Karpas-422 (cell line): ENCODE data around the gene GPR87. TPM values are rescaled to one million over a fixed set of nuclear protein-coding genes. Genes with fewer than 3 reads are reported as not detected.
A peak's percentile ranks its signal among the peaks of the same experiment; 100 is the strongest.

Source experiments
- DNase-seq: peaks from one replicate; pipeline ENCODE4 v3.0.0-alpha.2; 2015
- H2AFZ ChIP-seq: fragments of 200-600 bp; sonication (generic); 2 replicates; pipeline ENCODE4 v1.6.1; 2014; ENCODE audit warnings: antibody characterized with exemption, low read length, mixed read lengths
- H3K27ac ChIP-seq: fragments of 200-600 bp; sonication (generic); 2 replicates; pipeline ENCODE4 v1.5.1; 2014; ENCODE audit warnings: mild to moderate bottlenecking, low read length, moderate library complexity
- H3K27me3 ChIP-seq: fragments of 200-600 bp; sonication (generic); 2 replicates; pipeline ENCODE4 v1.6.1; 2014; ENCODE audit warnings: low read length, mixed read lengths
- H3K36me3 ChIP-seq: fragments of 200-600 bp; sonication (generic); 2 replicates; pipeline ENCODE4 v1.6.1; 2014; ENCODE audit warnings: low read length, mixed read lengths; ENCODE audit not compliant: insufficient read depth
- H3K4me1 ChIP-seq: fragments of 200-600 bp; sonication (generic); 2 replicates; pipeline ENCODE4 v1.6.1; 2014; ENCODE audit warnings: mild to moderate bottlenecking, low read length, mixed read lengths
- H3K4me2 ChIP-seq: fragments of 200-600 bp; sonication (generic); 2 replicates; pipeline ENCODE4 v1.6.1; 2014; ENCODE audit warnings: low read length, low read depth, mild to moderate bottlenecking; ENCODE audit not compliant: poor library complexity, severe bottlenecking
- H3K4me3 ChIP-seq: fragments of 200-600 bp; sonication (generic); 2 replicates; pipeline ENCODE4 v1.5.1; 2014; ENCODE audit warnings: mild to moderate bottlenecking, antibody characterized with exemption, low read length, mixed read lengths
- H3K79me2 ChIP-seq: fragments of 200-600 bp; sonication (generic); 2 replicates; pipeline ENCODE4 v1.6.1; 2014; ENCODE audit warnings: mild to moderate bottlenecking, low read length, mixed read lengths
- H3K9ac ChIP-seq: fragments of 200-600 bp; sonication (generic); 2 replicates; pipeline ENCODE4 v1.6.0; 2014; ENCODE audit warnings: low read length
- H3K9me2 ChIP-seq: fragments of 200-600 bp; sonication (generic), shearing (Covaris generic); replicated peaks from 2 replicates; pipeline ENCODE4 v1.6.0; 2014; ENCODE audit warnings: mild to moderate bottlenecking, low read length, moderate library complexity; ENCODE audit not compliant: insufficient read depth
- H3K9me3 ChIP-seq: fragments of 300-700, 200-600 bp; sonication (generic); 2 replicates; pipeline ENCODE4 v1.6.1; 2014; ENCODE audit warnings: low read length, mixed read lengths
- H4K20me1 ChIP-seq: fragments of 200-600 bp; sonication (generic); 2 replicates; pipeline ENCODE4 v1.6.1; 2014; ENCODE audit warnings: mild to moderate bottlenecking, antibody characterized with exemption, low read length, low read depth; ENCODE audit not compliant: insufficient read depth
- total RNA-seq: library from RNA; depleted of rRNA; stranded (reverse); fragments of >200 nt; shearing (Covaris generic); gene quantifications from 2 replicates; pipeline ENCODE4 v1.2.3, GENCODE V29; 2014; ENCODE audit warnings: low replicate concordance

GPR87 gene
- total RNA-seq, 1 experiment from 2014 or later = not detected

- no peaks in the 10 kb centered on the region for H3K9me3 ChIP-seq
- no peak overlapping the region for H3K9ac ChIP-seq
- no peaks in the 10 kb centered on the region for H3K36me3 ChIP-seq
- DNase-seq = no peak
- no peaks in the 10 kb centered on the region; the same call in 1 of the 2 replicates for H3K27me3 ChIP-seq
- no peaks in the 10 kb centered on the region for H3K9me2 ChIP-seq
- H3K4me3 ChIP-seq = no peak overlapping the region
- H2AFZ ChIP-seq = no peak overlapping the region
- no peak overlapping the region for H3K27ac ChIP-seq
- no peaks in the 10 kb centered on the region for H4K20me1 ChIP-seq
- H3K79me2 ChIP-seq = no peaks in the 10 kb centered on the region
- H3K4me2 ChIP-seq = peak overlapping the region; percentile 16
- peaks cover 3% of the 10 kb centered on the region; the same call in 1 of the 2 replicates for H3K4me1 ChIP-seq
Observed at GRCh38 chr3:151346292-151346691, 29.7 kb upstream of the GPR87 start.

- peak overlapping the region; percentile 16 for H3K4me2 ChIP-seq
- no peaks in the 10 kb centered on the region for H3K4me1 ChIP-seq
- H3K36me3 ChIP-seq = no peaks in the 10 kb centered on the region
- no peak overlapping the region for H2AFZ ChIP-seq
- H3K9ac ChIP-seq = no peak overlapping the region
- H4K20me1 ChIP-seq = no peaks in the 10 kb centered on the region
- H3K27me3 ChIP-seq = no peaks in the 10 kb centered on the region; the same call in 1 of the 2 replicates
- no peak for DNase-seq
- no peak overlapping the region for H3K27ac ChIP-seq
- no peaks in the 10 kb centered on the region for H3K9me2 ChIP-seq
- H3K9me3 ChIP-seq = no peaks in the 10 kb centered on the region
- no peaks in the 10 kb centered on the region for H3K79me2 ChIP-seq
- H3K4me3 ChIP-seq = no peak overlapping the region
Observed at GRCh38 chr3:151345859-151346258, 29.2 kb upstream of the GPR87 start.

GRCh38 chr3:151331696-151332095 is 15.1 kb upstream of the GPR87 start:
- Histone ChIP-seq H3K9ac (no peak overlapping the region), H3K79me2 (no peaks in the 10 kb centered on the region), H3K27ac (no peak overlapping the region), H3K27me3 (no peaks in the 10 kb centered on the region), H3K36me3 (no peaks in the 10 kb centered on the region), H3K9me3 (no peaks in the 10 kb centered on the region), H3K4me1 (peaks cover 37% of the 10 kb centered on the region), H2AFZ (no peak overlapping the region), H3K4me2 (no peak overlapping the region), H3K9me2 (no peaks in the 10 kb centered on the region), H3K4me3 (no peak overlapping the region), H4K20me1 (no peaks in the 10 kb centered on the region)
- no peak for DNase-seq

- no peaks in the 10 kb centered on the region for H4K20me1 ChIP-seq
- H3K79me2 ChIP-seq = no peaks in the 10 kb centered on the region
- H3K9me2 ChIP-seq = no peaks in the 10 kb centered on the region
- H3K4me3 ChIP-seq = no peak overlapping the region
- no peak for DNase-seq
- no peaks in the 10 kb centered on the region for H3K36me3 ChIP-seq
- H3K4me1 ChIP-seq = peaks cover 37% of the 10 kb centered on the region
- H3K9me3 ChIP-seq = no peaks in the 10 kb centered on the region
- H3K4me2 ChIP-seq = no peak overlapping the region
- H3K27ac ChIP-seq = no peak overlapping the region
- no peak overlapping the region for H2AFZ ChIP-seq
- H3K9ac ChIP-seq = no peak overlapping the region
- H3K27me3 ChIP-seq = no peaks in the 10 kb centered on the region
Observed at GRCh38 chr3:151330899-151331298, 14.3 kb upstream of the GPR87 start.

GRCh38 chr3:151330379-151330778 is 13.8 kb upstream of the GPR87 start:
- no peaks in the 10 kb centered on the region for H3K9me3 ChIP-seq
- no peak overlapping the region for H3K4me2 ChIP-seq
- no peak overlapping the region for H3K4me3 ChIP-seq
- no peak overlapping the region for H3K9ac ChIP-seq
- no peaks in the 10 kb centered on the region for H4K20me1 ChIP-seq
- no peak overlapping the region for H2AFZ ChIP-seq
- peaks cover 37% of the 10 kb centered on the region for H3K4me1 ChIP-seq
- no peaks in the 10 kb centered on the region for H3K36me3 ChIP-seq
- no peak overlapping the region for H3K27ac ChIP-seq
- H3K9me2 ChIP-seq = no peaks in the 10 kb centered on the region
- H3K27me3 ChIP-seq = no peaks in the 10 kb centered on the region
- no peaks in the 10 kb centered on the region for H3K79me2 ChIP-seq
- no peak for DNase-seq

GRCh38 chr3:151329363-151329762 is 12.7 kb upstream of the GPR87 start, which contains the start of gene P2RY13:
P2RY13 (minus strand) TSS chr3:151329549; CDS start chr3:151329528, 21 bp downstream.
- H4K20me1 ChIP-seq = no peaks in the 10 kb centered on the region
- H3K36me3 ChIP-seq = no peaks in the 10 kb centered on the region
- H2AFZ ChIP-seq = peak within 1 kb of the TSS; percentile 91
- H3K9me2 ChIP-seq = no peaks in the 10 kb centered on the region
- no peak within 1 kb of the TSS for H3K4me3 ChIP-seq
- H3K4me1 ChIP-seq = peaks cover 37% of the 10 kb centered on the region
- no peaks in the 10 kb centered on the region for H3K27me3 ChIP-seq
- no peaks in the 10 kb centered on the region for H3K79me2 ChIP-seq
- peak; percentile 55 for DNase-seq
- H3K9ac ChIP-seq = no peak within 1 kb of the TSS
- H3K4me2 ChIP-seq = peak within 1 kb of the TSS; percentile 17
- no peak within 1 kb of the TSS for H3K27ac ChIP-seq
- no peaks in the 10 kb centered on the region for H3K9me3 ChIP-seq

GRCh38 chr3:151328298-151328995 is 11.8 kb upstream of the GPR87 start:
- H3K27ac ChIP-seq = no peak overlapping the region
- H3K4me3 ChIP-seq = no peak overlapping the region
- peak overlapping the region; percentile 17 for H3K4me2 ChIP-seq
- H3K9me3 ChIP-seq = no peaks in the 10 kb centered on the region
- no peak overlapping the region for H3K9ac ChIP-seq
- no peaks in the 10 kb centered on the region for H4K20me1 ChIP-seq
- peaks cover 37% of the 10 kb centered on the region for H3K4me1 ChIP-seq
- peak overlapping the region; percentile 91 for H2AFZ ChIP-seq
- H3K79me2 ChIP-seq = no peaks in the 10 kb centered on the region
- DNase-seq = no peak
- no peaks in the 10 kb centered on the region for H3K36me3 ChIP-seq
- no peaks in the 10 kb centered on the region for H3K27me3 ChIP-seq
- H3K9me2 ChIP-seq = no peaks in the 10 kb centered on the region

GRCh38 chr3:151327571-151328198 is 11.1 kb upstream of the GPR87 start:
- H3K79me2 ChIP-seq = no peaks in the 10 kb centered on the region
- H3K4me3 ChIP-seq = no peak overlapping the region
- no peaks in the 10 kb centered on the region for H3K36me3 ChIP-seq
- H3K4me2 ChIP-seq = no peak overlapping the region
- H3K4me1 ChIP-seq = peaks cover 37% of the 10 kb centered on the region
- no peak overlapping the region for H3K9ac ChIP-seq
- H2AFZ ChIP-seq = no peak overlapping the region; the same call in 1 of the 2 replicates
- H3K27ac ChIP-seq = no peak overlapping the region
- DNase-seq = peak; percentile 68
- no peaks in the 10 kb centered on the region for H3K9me3 ChIP-seq
- no peaks in the 10 kb centered on the region for H3K9me2 ChIP-seq
- H3K27me3 ChIP-seq = no peaks in the 10 kb centered on the region
- no peaks in the 10 kb centered on the region for H4K20me1 ChIP-seq
